GM12878 (cell line): ENCODE data around the gene SLC43A1. TPM values are rescaled to one million over a fixed set of nuclear protein-coding genes. Genes with fewer than 3 reads are reported as not detected.

ENCODE experiments used
- ATAC-seq: fragments of 200-7000 bp; cut with Tn5 transposase; 3 replicates; pipeline ENCODE4 v1.9.1; 2020; ENCODE audit warnings: mild to moderate bottlenecking, moderate library complexity
- BruUV-seq: library from RNA; stranded (reverse); fragments of 400-500 nt; replicated peaks from 2 replicates; lab custom pipeline; 2021; lab: Mats Ljungman, UMichigan
- CTCF ChIA-PET: fragments of 300-600 bp; sonication (Branson Sonifier 250); formaldehyde crosslinking; extraction: SDS; loops from one replicate; lab custom pipeline; 2021; ENCODE audit warnings: inconsistent platforms; lab: Yijun Ruan, JAX
- POLR2A ChIA-PET: fragments of 350-600 bp; formaldehyde crosslinking; extraction: SDS; loops from one replicate; lab custom pipeline; 2021; ENCODE audit warnings: inconsistent platforms; lab: Charles Lee
- RAD21 ChIA-PET: fragments of 300-600 bp; sonication (Branson Sonifier 250); formaldehyde crosslinking; loops from one replicate; lab custom pipeline; 2023; ENCODE audit warnings: antibody characterized with exemption; ENCODE audit not compliant: unreplicated experiment; lab: Charles Lee
- SMC1A ChIA-PET: fragments of 300-600 bp; sonication (Branson Sonifier 250); formaldehyde crosslinking; loops from one replicate; lab custom pipeline; 2023; ENCODE audit not compliant: unreplicated experiment, uncharacterized antibody; lab: Charles Lee
- DNase-seq: peaks from one replicate; pipeline ENCODE4 v3.0.0-alpha.2; 2011; ENCODE audit warnings: low read depth, low spot score
- FAIRE-seq: peaks from 3 replicates; lab custom pipeline; 2011; peaks lifted over from hg19 to GRCh38; lab: Jason Lieb, UNC
- H2AFZ ChIP-seq: 2 replicates; pipeline ENCODE4 v1.6.0; 2011; ENCODE audit warnings: low read depth, low read length, control low read depth; ENCODE audit not compliant: control insufficient read depth
- H3K27ac ChIP-seq: 2 replicates; pipeline ENCODE4 v1.5.1; 2011; ENCODE audit warnings: control low read depth; ENCODE audit not compliant: control insufficient read depth, insufficient read depth
- H3K27me3 ChIP-seq, 2 experiments: replicated peaks in 1 of 2; 2 replicates each; pipeline versions ENCODE4 v1.6.0 to v1.6.1; 2011; ENCODE audit warnings: low read length in 1 of 2; ENCODE audit not compliant: control insufficient read depth in 2 of 2, insufficient read depth in 2 of 2
- H3K36me3 ChIP-seq, 2 experiments: 2 replicates each; pipeline ENCODE4 v1.5.1; 2011; ENCODE audit warnings: low read length in 1 of 2; ENCODE audit not compliant: control insufficient read depth in 2 of 2, insufficient read depth in 2 of 2
- H3K4me1 ChIP-seq: 2 replicates; pipeline ENCODE4 v1.6.1; 2011; ENCODE audit warnings: mild to moderate bottlenecking, low read length, moderate library complexity, mixed read lengths; ENCODE audit not compliant: control insufficient read depth, insufficient read depth
- H3K4me2 ChIP-seq: 2 replicates; pipeline ENCODE4 v1.6.0; 2011; ENCODE audit warnings: control low read depth; ENCODE audit not compliant: control insufficient read depth, insufficient read depth
- H3K4me3 ChIP-seq: fragments of 200-600 bp; sonication (generic); 2 replicates; pipeline ENCODE4 v1.5.1; 2016
- H3K79me2 ChIP-seq: 2 replicates; pipeline ENCODE4 v1.6.0; 2011; ENCODE audit warnings: low read length; ENCODE audit not compliant: control insufficient read depth, insufficient read depth
- H3K9ac ChIP-seq: 2 replicates; pipeline ENCODE4 v1.8.0; 2011; ENCODE audit warnings: low read length, control low read depth, mixed read lengths; ENCODE audit not compliant: control insufficient read depth, insufficient read depth
- H3K9me3 ChIP-seq: replicated peaks from 3 replicates; pipeline ENCODE4 v1.5.1; 2011; ENCODE audit warnings: mild to moderate bottlenecking, low read length; ENCODE audit not compliant: control insufficient read depth, insufficient read depth
- H4K20me1 ChIP-seq: 2 replicates; pipeline ENCODE4 v1.6.0; 2011; ENCODE audit not compliant: control insufficient read depth, insufficient read depth
- MTA2 ChIP-seq: fragments of 450-650 bp; IDR thresholded peaks from 2 replicates; pipeline ENCODE4 v1.6.1; 2016; ENCODE audit warnings: low read depth, mild to moderate bottlenecking, moderate library complexity
- RELB ChIP-seq: fragments of 450-650 bp; IDR thresholded peaks from 2 replicates; pipeline ENCODE4 v1.6.1; 2017; ENCODE audit warnings: low read depth, mild to moderate bottlenecking, moderate library complexity
- WRNIP1 ChIP-seq: IDR thresholded peaks from 2 replicates; pipeline ENCODE4 v1.6.1; 2011; ENCODE audit warnings: low read depth, low read length, improper control_type of control experiment, borderline replicate concordance
- WGBS: methylation state at CpG from one replicate; pipeline ENCODE4 v1.1.6; 2016; ENCODE audit warnings: low lambda C conversion rate; ENCODE audit not compliant: insufficient replicate concordance, insufficient coverage; ENCODE audit errors: missing lambda C conversion rate; 5-methylcytosine and 5-hydroxymethylcytosine counted together
- in situ Hi-C: fragments of 300-500 bp; cut with MboI; formaldehyde crosslinking; loops from 9 replicates; pipeline ENCODE4 v1.14.3; 2018; ENCODE audit warnings: mixed read lengths
- intact Hi-C: fragments of 100-400 bp; cut with micrococcal nuclease; formaldehyde crosslinking; loops from one replicate; pipeline ENCODE4 v1.14.2; 2022; ENCODE audit not compliant: unreplicated experiment
- polyA plus RNA-seq, 11 experiments: library from polyadenylated mRNA; depleted of rRNA in 4 of 11; unstranded in 6 of 11; stranded (reverse) in 5 of 11; fragments of >200 nt; fragmentation: Nextera tagmentation in 4 of 11; fragmentation: Illumina TruSeq in 1 of 11; extraction: Ambion mirVana in 4 of 11; extraction: Trizol in 1 of 11; gene quantifications; 1 replicate in 1 of 11; 2 replicates in 10 of 11; pipeline versions ENCODE4 v1.2.1 to v1.2.3, GENCODE V29; 2011 to 2016; ENCODE audit warnings: inconsistent platforms in 2 of 11, missing spikeins in 2 of 11, low read depth in 1 of 11
- total RNA-seq, 4 experiments: library from RNA; depleted of rRNA in 3 of 4; stranded (reverse); fragments of >200 nt in 3 of 4; fragmentation: Illumina TruSeq in 1 of 4; extraction: Trizol in 1 of 4; gene quantifications; 2 replicates each; pipeline versions ENCODE4 v1.2.1 to v1.2.3, GENCODE V29; 2013 to 2021

SLC43A1 gene
- total and polyA plus RNA-seq, 10 of the 15 experiments (the other 5 are each of a cell fraction or from before 2014, with no cell fraction given): 1.0 to 17.8 (median 12.6) TPM

- no peaks in the 10 kb centered on the region for H3K27me3 ChIP-seq
- RAD21 ChIA-PET: interaction anchor here (1.0 to 8.2 kb wide), 6 partner anchors 11 to 170 kb away, joined by 3 to 46 read pairs (median 6); no protein-coding TSS in a partner anchor
- H3K4me2 ChIP-seq: peak overlapping the region; percentile 95
- H3K79me2 ChIP-seq: peaks cover 11% of the 10 kb centered on the region
- H3K9ac ChIP-seq: peak overlapping the region; percentile 81
- SMC1A ChIA-PET: interaction anchor here (0.9 to 5.4 kb wide), 8 partner anchors 8 to 59 kb away, joined by 3 to 47 read pairs (median 5); no protein-coding TSS in a partner anchor
- in situ Hi-C loops: no loop called here
- H3K4me3 ChIP-seq: peak overlapping the region; percentile 90
- H2AFZ ChIP-seq: peak overlapping the region; percentile 90
- POLR2A ChIA-PET: interaction anchor here (1.0 to 1.6 kb wide), 3 partner anchors 22 to 196 kb away, joined by 3 to 4 read pairs (median 3); partner anchors contain the start of genes MED19 and TMX2
- CTCF ChIA-PET: interaction anchor here (0.7 to 10.6 kb wide), 10 partner anchors 9 to 170 kb away, joined by 3 to 158 read pairs (median 8); partner anchors contain the start of gene RTN4RL2
- H3K4me1 ChIP-seq: no peaks in the 10 kb centered on the region
- peak; percentile 38 for FAIRE-seq
- no peak for TF ChIP-seq WRNIP1
- no peak for TF ChIP-seq MTA2
- TF ChIP-seq RELB: no peak
- TF ChIP-seq, all 136 proteins: peak for 0
- no TSS peak for BruUV-seq
- Histone ChIP-seq H3K27ac (no peak overlapping the region; the same call in 1 of the 2 replicates), H4K20me1 (no peaks in the 10 kb centered on the region), H3K9me3 (no peaks in the 10 kb centered on the region), H3K36me3 (no peaks in the 10 kb centered on the region)
- WGBS: 17% methylated on average over 5 of the region's 5 CpGs
- no peak for ATAC-seq
- intact Hi-C loops: no loop called here
- DNase-seq: no peak
These were observed 550 bp upstream of the SLC43A1 start for GRCh38 chr11:57516061-57516443.
